ENCODE data around the gene TNFRSF8. TPM values are rescaled to one million over a fixed set of nuclear protein-coding genes. Genes with fewer than 3 reads are reported as not detected.
A peak's percentile ranks its signal among the peaks of the same experiment; 100 is the strongest.
"Not testable (repeated sequence)": the region's sequence is repeated elsewhere in the genome, so short reads cannot be mapped to it uniquely, and the experiment has no call there.

TNFRSF8 gene
- total and polyA plus RNA-seq, 12 donors = 0.17 to 0.61 (median 0.42) TPM; not detected in 1

DNA sequence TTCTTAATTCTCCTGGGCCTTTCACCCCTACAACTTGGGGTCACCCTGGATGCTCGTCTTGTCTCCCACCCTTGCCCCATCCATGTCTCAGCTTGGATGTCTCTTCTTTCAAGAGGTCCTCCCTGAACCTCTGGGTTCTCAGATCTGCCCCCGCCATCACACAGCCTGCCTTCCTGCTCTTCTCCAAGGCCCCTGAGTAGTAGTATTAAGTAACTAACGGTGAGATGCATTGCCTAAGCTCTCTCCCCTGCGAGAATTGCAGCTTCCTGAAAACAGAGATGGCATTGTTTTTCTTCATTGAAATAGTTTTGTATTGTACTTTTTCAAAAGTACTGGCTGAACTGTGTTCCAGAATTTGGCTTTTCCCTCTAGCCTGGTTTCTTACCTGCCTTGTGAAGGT, 27.8 kb upstream of the TNFRSF8 start:
- TF ChIP-seq POLR2A (IDR thresholded peaks at IDR 0.05) (no peak), CTCF (IDR thresholded peaks at IDR 0.05) (no peak)
- WGBS, 4 donors = 71 to 88% (median 75%) methylated on average over 4 of the region's 4 CpGs
- H3K4me3 ChIP-seq = no peak overlapping the region
- H3K36me3 ChIP-seq (replicated peaks in 1 of 2) = no peaks in the 10 kb centered on the region
- DNase-seq = no peak
- peaks cover 5 to 13% of the 10 kb centered on the region in 2 donors for H3K4me1 ChIP-seq (replicated peaks in 1 of 2)
- intact Hi-C loops (cut with DNase I) = no loop called here
- no peaks in the 10 kb centered on the region for H3K9me3 ChIP-seq (replicated peaks in 1 of 3)
- H3K27ac ChIP-seq = no peak overlapping the region
- no peaks in the 10 kb centered on the region for H3K27me3 ChIP-seq

DNA sequence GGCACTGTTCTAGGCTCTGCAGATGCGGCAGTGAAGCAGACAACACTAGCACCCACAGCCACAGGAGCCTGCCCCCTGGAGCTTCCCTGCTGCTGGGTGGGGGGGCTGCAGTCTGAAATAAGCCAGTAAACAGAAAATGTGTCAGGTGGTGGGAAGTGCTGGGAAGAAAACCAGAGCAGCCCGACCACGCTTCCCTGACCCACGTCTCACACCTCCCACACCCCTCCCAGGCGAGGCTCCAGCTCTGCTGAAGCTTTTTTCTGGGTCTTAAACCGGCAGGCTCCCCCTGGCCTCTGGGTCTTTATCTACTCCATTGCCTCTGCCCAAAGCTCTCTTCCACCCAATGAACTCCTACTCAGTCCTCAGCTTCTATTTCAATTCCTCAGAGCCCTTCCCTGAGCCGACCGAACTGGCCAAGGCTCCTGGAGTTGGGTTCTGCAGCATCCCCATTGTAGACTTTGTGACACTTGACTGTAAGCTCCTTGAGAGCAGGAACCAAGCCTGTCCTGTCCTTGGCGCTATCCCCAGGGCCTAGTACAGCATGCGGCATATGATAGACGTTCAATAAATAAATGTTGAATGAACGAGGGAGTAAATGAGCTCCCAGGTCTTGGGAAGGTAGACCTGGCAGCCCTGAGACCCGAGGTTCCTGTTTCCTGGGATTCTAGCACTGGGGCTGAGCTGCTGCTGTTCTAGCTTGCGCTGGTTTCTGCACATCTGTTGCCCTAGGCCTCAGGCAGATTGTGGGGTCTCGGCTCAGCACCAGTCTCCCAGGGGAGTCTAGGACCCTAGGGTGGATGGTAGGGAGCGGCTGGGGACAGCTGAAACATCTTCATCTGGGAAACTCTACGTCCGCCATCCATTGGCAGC, 25.4 kb upstream of the TNFRSF8 start:
- Histone ChIP-seq H3K4me3 (no peak overlapping the region), H3K36me3 (replicated peaks in 1 of 2) (no peaks in the 10 kb centered on the region), H3K27me3 (no peaks in the 10 kb centered on the region), H3K4me1 (replicated peaks in 1 of 2) (peaks cover 0 to 2% of the 10 kb centered on the region in 2 donors), H3K9me3 (replicated peaks in 1 of 3) (no peaks in the 10 kb centered on the region), H3K27ac (no peak overlapping the region)
- DNase-seq = no peak
- 83 to 90% (median 86%) methylated on average over 15 to 18 of the region's 18 CpGs for WGBS, 4 donors
- TF ChIP-seq CTCF (IDR thresholded peaks at IDR 0.05) (no peak), POLR2A (IDR thresholded peaks at IDR 0.05) (no peak)
- intact Hi-C loops (cut with DNase I) = no loop called here

DNA sequence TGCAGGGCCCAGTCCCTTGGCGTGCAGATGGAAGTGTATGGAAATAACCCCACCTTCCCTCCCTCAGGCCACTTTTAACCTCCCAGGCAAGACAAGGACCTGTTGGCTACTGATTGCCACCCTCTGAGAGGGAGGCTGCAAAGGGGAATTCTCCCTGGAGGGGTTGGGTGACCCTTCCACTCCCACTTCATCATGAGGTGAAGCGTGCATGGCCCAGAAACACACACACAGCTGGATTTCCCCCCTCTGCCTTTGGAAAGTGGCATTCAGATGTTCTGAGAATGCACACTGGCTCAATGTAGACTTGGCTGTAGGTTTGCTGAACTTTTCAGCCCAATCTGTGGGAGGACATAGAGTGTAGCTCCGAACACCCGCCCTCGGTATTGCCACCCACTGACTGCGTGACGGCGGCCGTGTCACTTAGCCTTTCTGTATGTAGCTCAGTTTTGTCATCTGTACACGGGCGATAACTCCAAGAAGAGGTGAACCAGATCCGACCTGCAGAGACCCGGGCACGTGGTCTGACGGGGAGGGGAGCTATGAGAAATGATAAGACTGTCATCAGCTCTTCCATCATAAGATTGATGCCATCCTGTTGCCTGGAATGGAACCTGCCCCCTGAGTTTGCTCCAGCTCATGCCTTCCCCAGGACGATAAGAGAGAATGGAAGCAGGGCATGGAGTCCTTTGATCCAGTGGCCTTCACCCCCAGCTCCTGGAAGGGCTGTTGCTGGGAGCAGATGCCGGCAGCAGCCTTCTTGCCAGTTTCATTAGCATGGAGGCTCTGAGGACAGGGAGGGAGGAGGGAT, 24.5 kb upstream of the TNFRSF8 start:
- TF ChIP-seq CTCF (IDR thresholded peaks at IDR 0.05) = no peak
- TF ChIP-seq POLR2A (IDR thresholded peaks at IDR 0.05) = no peak
- Histone ChIP-seq H3K9me3 (replicated peaks in 1 of 3) (no peaks in the 10 kb centered on the region), H3K4me3 (no peak overlapping the region), H3K27me3 (no peaks in the 10 kb centered on the region), H3K4me1 (replicated peaks in 1 of 2) (no peaks in the 10 kb centered on the region), H3K36me3 (replicated peaks in 1 of 2) (no peaks in the 10 kb centered on the region), H3K27ac (no peak overlapping the region)
- peak in 3 of 7 donors; percentile 35 to 51 (median 49) for DNase-seq
- intact Hi-C loops (cut with DNase I) = no loop called here
- WGBS, 4 donors = 47 to 64% (median 51%) methylated on average over 14 to 17 of the region's 17 CpGs

GRCh38 chr1:12039164-12039525, 24.0 kb upstream of the TNFRSF8 start:
- intact Hi-C loops (cut with DNase I) = no loop called here
- no peak for DNase-seq
- no peaks in the 10 kb centered on the region for H3K9me3 ChIP-seq (replicated peaks in 1 of 3)
- no peak overlapping the region for H3K27ac ChIP-seq
- TF ChIP-seq CTCF (IDR thresholded peaks at IDR 0.05) = no peak
- no peak for TF ChIP-seq POLR2A (IDR thresholded peaks at IDR 0.05)
- H3K4me3 ChIP-seq = no peak overlapping the region
- H3K36me3 ChIP-seq (replicated peaks in 1 of 2) = no peaks in the 10 kb centered on the region
- H3K27me3 ChIP-seq = no peaks in the 10 kb centered on the region
- WGBS, 4 donors = 51 to 68% (median 59%) methylated on average over 2 of the region's 2 CpGs
- H3K4me1 ChIP-seq (replicated peaks in 1 of 2) = no peaks in the 10 kb centered on the region

DNA sequence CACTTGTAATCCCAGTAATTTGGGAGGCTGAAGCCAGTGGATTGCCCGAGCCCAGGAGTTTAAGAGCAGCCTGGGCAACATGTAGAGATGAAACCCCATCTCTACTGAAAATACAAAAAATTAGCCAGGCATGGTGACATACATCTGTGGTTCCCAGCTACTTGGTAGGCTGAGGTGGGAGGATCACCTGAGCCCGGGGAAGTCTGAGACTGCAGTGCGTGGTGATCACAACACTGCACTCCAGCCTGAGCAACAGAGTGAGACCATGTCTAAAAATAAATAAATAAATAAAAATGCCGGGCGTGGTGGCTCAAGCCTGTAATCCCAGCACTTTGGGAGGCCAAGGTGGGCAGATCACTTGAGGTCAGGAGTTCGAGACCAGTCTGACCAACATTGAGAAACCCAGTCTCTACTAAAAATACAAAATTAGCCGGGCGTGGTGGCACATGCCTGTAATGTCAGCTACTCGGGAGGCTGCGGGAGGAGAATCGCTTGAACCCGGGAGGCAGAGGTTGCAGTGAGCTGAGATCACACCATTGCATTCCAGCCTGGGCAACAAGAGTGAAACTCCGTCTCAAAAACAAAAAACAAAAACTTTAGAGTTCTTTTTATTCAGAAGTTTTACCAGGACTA, 23.2 kb upstream of the TNFRSF8 start:
- H3K4me1 ChIP-seq (replicated peaks in 1 of 2); H3K4me3 ChIP-seq; H3K36me3 ChIP-seq (replicated peaks in 1 of 2); H3K9me3 ChIP-seq (replicated peaks in 1 of 3); intact Hi-C loops (cut with DNase I); H3K27me3 ChIP-seq; DNase-seq; H3K27ac ChIP-seq: not testable (repeated sequence)
- 92 to 95% (median 93%) methylated on average over 13 of the region's 13 CpGs for WGBS, 4 donors

Measured in adrenal gland (tissue), 12 donors.